Psoas muscle (tissue), 8 donors: ENCODE data around the gene EIF1B. TPM values are rescaled to one million over a fixed set of nuclear protein-coding genes. Genes with fewer than 3 reads are reported as not detected.

Experiments
- ATAC-seq, 4 donors: fragments of 200-7000 bp; cut with Tn5 transposase; one replicate each; pipeline ENCODE4 v1.9.1; 2020; ENCODE audit warnings: moderate library complexity in 3 of 4, mild to moderate bottlenecking in 2 of 4
- DNase-seq, 2 donors: peaks; one replicate each; pipeline ENCODE4 v3.0.0-alpha.2; 2020
- H3K27ac ChIP-seq: fragments of 200-600 bp; one replicate; pipeline ENCODE4 v1.8.0; 2022
- H3K27me3 ChIP-seq, 3 donors: fragments of 200-600 bp in 1 of 3; one replicate each; pipeline versions ENCODE4 v1.6.1 to v1.8.0; 2013 to 2022; ENCODE audit warnings: low read length in 2 of 3, mild to moderate bottlenecking in 2 of 3, moderate library complexity in 1 of 3; ENCODE audit not compliant: insufficient read depth in 3 of 3
- H3K36me3 ChIP-seq, 2 donors: fragments of 200-600 bp in 1 of 2; one replicate each; pipeline versions ENCODE4 v1.6.1 to v1.8.0; 2013 to 2022; ENCODE audit warnings: low read depth in 1 of 2, mild to moderate bottlenecking in 1 of 2, moderate library complexity in 1 of 2; ENCODE audit not compliant: insufficient read depth in 1 of 2
- H3K4me1 ChIP-seq: fragments of 200-600 bp; one replicate; pipeline ENCODE4 v1.8.0; 2022
- H3K4me3 ChIP-seq: fragments of 200-600 bp; one replicate; pipeline ENCODE4 v1.8.0; 2022; ENCODE audit warnings: mild to moderate bottlenecking
- H3K9me3 ChIP-seq: fragments of 200-600 bp; one replicate; pipeline ENCODE4 v1.8.0; 2022
- WGBS, 3 donors: extraction: QIAGEN DNeasy Blood & Tissue Kit; methylation state at CpG; one replicate each; pipeline versions ENCODE4 v1.1.6 to v1.1.7; 2013; 5-methylcytosine and 5-hydroxymethylcytosine counted together
- intact Hi-C, 2 donors: fragments of 100-400 bp; cut with DNase I; formaldehyde crosslinking; loops; one replicate each; pipeline versions ENCODE4 v1.11.0 to v1.14.2; 2022
- polyA plus RNA-seq, 3 donors: library from polyadenylated mRNA; stranded (reverse); fragments of 200-250 nt; gene quantifications; one replicate each; pipeline ENCODE4 v1.2.3, GENCODE V29; 2013
- total RNA-seq, 4 donors: library from RNA; stranded (reverse); fragmentation: NEBNext Ultra II Directional in 2 of 4; extraction: Animal tissue kit (Norgen Biotek cat#: 25700) in 2 of 4; gene quantifications; one replicate each; pipeline versions ENCODE4 v1.2.1 to v1.2.4, GENCODE V29; 2021 to 2023
- TF ChIP-seq, protein P1 (sequence below): fragments of 200-600 bp; IDR thresholded peaks from one replicate; pipeline ENCODE4 v1.8.0; 2022; ENCODE audit warnings: antibody characterized with exemption
- donor health status: healthy with polysubstance abuse.
- donor health status: DM: no; HTN: no; CAD: no; lungs with moderate emphysema.
- donor health status: Bipolar disorder and iron deficiency.
- donor health status: healthy.
- donor health status: DM: yes; HTN: yes; CAD: no.
- donor health status: DM: no; HTN: no; CAD: no.
- donor health status: DM: no; HTN: no; CAD: no.
- donor health status: DM: yes; HTN: yes; CAD: no.

The EIF1B gene
- total and polyA plus RNA-seq, 7 donors, result 60.1 to 205 (median 75.8) TPM

DNA sequence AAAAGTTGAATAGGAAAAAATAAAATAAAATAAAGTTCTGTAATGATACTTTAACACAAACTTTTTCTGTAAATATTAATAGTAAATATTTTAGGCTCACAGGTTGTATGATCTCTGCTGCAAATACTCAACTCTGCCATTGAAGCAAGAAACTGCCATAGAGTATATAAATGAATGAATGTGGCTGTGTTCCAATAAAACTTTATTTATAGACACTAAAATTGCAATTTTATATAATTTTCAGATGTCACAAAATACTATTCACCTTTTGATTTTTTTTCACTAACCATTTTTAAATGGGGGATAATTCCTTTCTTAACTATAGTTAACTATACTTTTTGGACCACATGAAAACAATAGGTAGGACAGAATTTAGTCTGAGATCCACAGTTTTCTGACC lies 16.0 kb downstream of the EIF1B start:
- no peaks in the 10 kb centered on the region for H3K4me1 ChIP-seq
- DNase-seq, result no peak
- TF ChIP-seq, protein P1, sequence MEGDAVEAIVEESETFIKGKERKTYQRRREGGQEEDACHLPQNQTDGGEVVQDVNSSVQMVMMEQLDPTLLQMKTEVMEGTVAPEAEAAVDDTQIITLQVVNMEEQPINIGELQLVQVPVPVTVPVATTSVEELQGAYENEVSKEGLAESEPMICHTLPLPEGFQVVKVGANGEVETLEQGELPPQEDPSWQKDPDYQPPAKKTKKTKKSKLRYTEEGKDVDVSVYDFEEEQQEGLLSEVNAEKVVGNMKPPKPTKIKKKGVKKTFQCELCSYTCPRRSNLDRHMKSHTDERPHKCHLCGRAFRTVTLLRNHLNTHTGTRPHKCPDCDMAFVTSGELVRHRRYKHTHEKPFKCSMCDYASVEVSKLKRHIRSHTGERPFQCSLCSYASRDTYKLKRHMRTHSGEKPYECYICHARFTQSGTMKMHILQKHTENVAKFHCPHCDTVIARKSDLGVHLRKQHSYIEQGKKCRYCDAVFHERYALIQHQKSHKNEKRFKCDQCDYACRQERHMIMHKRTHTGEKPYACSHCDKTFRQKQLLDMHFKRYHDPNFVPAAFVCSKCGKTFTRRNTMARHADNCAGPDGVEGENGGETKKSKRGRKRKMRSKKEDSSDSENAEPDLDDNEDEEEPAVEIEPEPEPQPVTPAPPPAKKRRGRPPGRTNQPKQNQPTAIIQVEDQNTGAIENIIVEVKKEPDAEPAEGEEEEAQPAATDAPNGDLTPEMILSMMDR, result no peak
- intact Hi-C loops, result loop anchor here (5.0 to 10.0 kb wide), 5 partner anchors 127 to 1557 kb away; partner anchors contain the start of gene ZNF621 (in 1 of the 2)
- no peaks in the 10 kb centered on the region for H3K36me3 ChIP-seq
- H3K27ac ChIP-seq, result no peak overlapping the region
- no peak overlapping the region for H3K4me3 ChIP-seq
- H3K27me3 ChIP-seq, result no peaks in the 10 kb centered on the region
- H3K9me3 ChIP-seq, result no peaks in the 10 kb centered on the region
- no peak for ATAC-seq

DNA sequence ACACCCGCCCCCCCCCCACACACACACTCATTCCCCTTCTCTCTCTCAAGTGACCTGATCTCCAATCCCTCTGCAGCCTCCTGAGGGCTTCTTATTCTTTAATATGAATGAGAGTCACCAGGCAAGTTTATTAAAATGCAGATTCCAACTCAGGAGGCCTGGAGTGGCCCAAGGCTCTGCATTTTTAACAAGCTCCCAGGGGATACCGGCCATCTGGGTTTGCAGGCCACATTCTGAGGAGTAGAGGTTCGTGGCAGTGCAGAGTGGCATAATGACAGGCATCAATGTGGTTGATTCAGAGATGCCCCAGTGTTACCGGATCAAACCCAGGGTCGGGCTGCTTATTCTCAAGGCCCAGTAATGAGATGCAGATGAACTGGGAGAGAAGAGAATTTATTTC lies 18.9 kb downstream of the EIF1B start:
- no peaks in the 10 kb centered on the region for H3K27me3 ChIP-seq
- TF ChIP-seq, protein P1, result no peak
- intact Hi-C loops, result loop anchor here (2.0 to 10.0 kb wide), 6 partner anchors 124 to 1554 kb away; partner anchors contain the start of gene ZNF621 (in 1 of the 2)

DNA sequence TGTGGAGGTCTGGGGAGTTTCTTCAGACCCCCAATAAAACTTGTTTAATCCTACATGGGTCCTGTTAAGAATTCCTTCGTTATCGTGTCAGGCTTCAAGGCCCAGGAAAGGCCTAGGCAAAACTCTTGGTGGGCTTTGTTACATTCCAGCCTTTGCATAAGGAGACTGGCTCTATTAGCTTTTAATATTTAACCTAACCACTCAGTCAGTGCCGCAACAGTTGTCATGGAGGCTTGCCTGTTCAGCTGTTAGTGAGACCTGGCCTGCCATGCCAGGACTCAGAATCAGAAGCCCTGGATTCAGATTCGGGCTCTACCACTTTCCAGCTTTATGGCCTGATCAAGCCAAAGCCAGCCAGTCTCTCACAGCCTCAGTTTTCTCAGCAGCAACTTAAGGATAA lies 19.6 kb downstream of the EIF1B start:
- H3K27me3 ChIP-seq, result no peaks in the 10 kb centered on the region

More for the DNA sequence above, 18.9 kb downstream of the EIF1B start:
- Histone ChIP-seq H3K36me3 (no peaks in the 10 kb centered on the region), H3K9me3 (no peaks in the 10 kb centered on the region), H3K27ac (no peak overlapping the region), H3K4me1 (no peaks in the 10 kb centered on the region), H3K4me3 (no peak overlapping the region)
- WGBS, 3 donors, result 74 to 80% (median 78%) methylated on average over 5 of the region's 5 CpGs
- no peak for ATAC-seq
- DNase-seq, result no peak

DNA sequence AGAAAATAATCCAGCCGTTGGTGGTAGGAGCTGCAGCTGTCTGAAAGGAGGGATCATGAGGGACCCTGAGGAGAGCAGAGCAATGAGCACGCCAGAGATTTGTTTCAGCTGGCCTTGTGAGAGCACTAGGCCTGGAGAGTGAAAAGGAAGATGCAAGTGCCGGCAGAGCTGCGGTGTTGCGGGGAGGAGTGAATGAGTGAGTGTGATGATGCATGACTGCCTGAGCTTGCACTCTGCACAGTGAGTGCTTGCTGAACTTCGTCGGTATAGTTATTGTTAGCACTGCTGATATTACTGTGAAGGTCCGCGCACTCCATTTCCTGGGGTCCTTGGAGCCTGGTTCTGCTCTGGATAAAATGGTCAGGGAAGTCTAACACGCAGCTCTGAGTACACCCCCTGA lies 23.2 kb downstream of the EIF1B start:
- H3K27me3 ChIP-seq, result no peaks in the 10 kb centered on the region
- no peak overlapping the region for H3K4me3 ChIP-seq
- H3K4me1 ChIP-seq, result no peaks in the 10 kb centered on the region
- intact Hi-C loops, result no loop called here
- 73 to 75% (median 75%) methylated on average over 10 of the region's 10 CpGs for WGBS, 3 donors
- DNase-seq (no peak), ATAC-seq (no peak)
- no peak overlapping the region for H3K27ac ChIP-seq
- TF ChIP-seq, protein P1, result no peak
- H3K36me3 ChIP-seq, result no peaks in the 10 kb centered on the region
- H3K9me3 ChIP-seq, result no peaks in the 10 kb centered on the region

More for the DNA sequence above, 19.6 kb downstream of the EIF1B start:
- WGBS, 3 donors, result 72 to 90% (median 77%) methylated on average over 4 of the region's 4 CpGs
- no peaks in the 10 kb centered on the region for H3K4me1 ChIP-seq
- DNase-seq (no peak), ATAC-seq (no peak)
- H3K9me3 ChIP-seq, result no peaks in the 10 kb centered on the region
- H3K4me3 ChIP-seq, result no peak overlapping the region
- intact Hi-C loops, result loop anchor here (2.0 to 10.0 kb wide), 6 partner anchors 123 to 1553 kb away; partner anchors contain the start of gene ZNF621 (in 1 of the 2)
- H3K27ac ChIP-seq, result no peak overlapping the region
- TF ChIP-seq, protein P1, result no peak
- H3K36me3 ChIP-seq, result no peaks in the 10 kb centered on the region

DNA sequence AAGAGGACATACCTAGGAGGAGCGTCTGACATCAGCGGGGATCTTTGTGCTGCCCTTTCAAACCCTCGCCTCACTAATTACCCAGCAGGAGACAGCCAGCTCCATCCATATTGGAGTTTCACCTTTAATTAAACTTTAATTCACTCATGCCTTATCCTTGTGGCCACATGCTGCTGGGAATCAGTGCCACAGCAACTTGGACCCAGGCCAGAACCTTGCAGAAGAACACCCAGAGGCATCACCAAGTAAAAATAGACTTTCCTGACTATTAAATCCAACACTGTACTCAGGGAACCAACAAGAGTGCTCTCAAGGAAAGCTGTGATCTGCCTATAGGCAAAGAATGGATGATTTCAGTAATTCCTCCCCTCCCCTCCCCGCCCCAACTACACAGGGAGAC lies 23.9 kb downstream of the EIF1B start:
- Histone ChIP-seq H3K4me1 (no peaks in the 10 kb centered on the region), H3K9me3 (no peaks in the 10 kb centered on the region), H3K4me3 (no peak overlapping the region), H3K27ac (no peak overlapping the region), H3K27me3 (no peaks in the 10 kb centered on the region), H3K36me3 (no peaks in the 10 kb centered on the region)
- peak in 1 of 2 donors; percentile 71 for DNase-seq
- peak; percentile 64 to 93 (median 76) for ATAC-seq
- intact Hi-C loops, result no loop called here
- TF ChIP-seq, protein P1, result no peak
- 94 to 98% (median 95%) methylated on average over 4 of the region's 4 CpGs for WGBS, 3 donors
